Hindlimb muscle (tissue), 1 donor: ENCODE results near the gene CCDC141. TPM values are rescaled to one million over a fixed set of nuclear protein-coding genes. Genes with fewer than 3 reads are reported as not detected.

ENCODE experiments used
- DNase-seq: peaks from one replicate; pipeline ENCODE4 v3.0.0-alpha.2; 2013
- polyA plus RNA-seq: library from polyadenylated mRNA; unstranded; fragments of 120-200 nt; gene quantifications from one replicate; pipeline ENCODE4 v1.2.1, GENCODE V29; 2013; ENCODE audit not compliant: insufficient read length

The CCDC141 gene
- polyA plus RNA-seq, 1 donor: 81.5 TPM

- DNase-seq: no peak
These were observed 222.0 kb downstream of the CCDC141 start for GRCh38 chr2:178827739-178828485.

- DNase-seq: no peak
These were observed 222.8 kb downstream of the CCDC141 start for GRCh38 chr2:178827111-178827510.

DNA sequence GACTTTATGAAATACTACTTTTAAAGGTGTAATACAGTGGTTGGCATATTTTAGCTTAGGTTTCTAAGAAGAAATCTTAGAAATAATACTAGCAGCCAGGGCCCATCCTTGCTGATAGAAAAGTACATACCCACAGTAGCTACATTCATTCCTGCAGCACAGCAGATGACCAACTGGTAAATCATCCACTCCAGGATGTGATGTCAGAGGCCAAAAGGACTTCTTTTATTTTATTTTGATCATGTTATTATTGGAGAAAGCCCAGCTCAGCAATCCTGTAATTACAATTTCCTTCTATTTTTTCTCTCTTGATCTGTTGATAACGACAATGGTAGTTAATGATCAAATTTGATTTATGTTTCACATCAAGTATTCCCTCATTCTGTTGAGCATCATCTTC, 224.8 kb downstream of the CCDC141 start:
- no peak for DNase-seq

DNA sequence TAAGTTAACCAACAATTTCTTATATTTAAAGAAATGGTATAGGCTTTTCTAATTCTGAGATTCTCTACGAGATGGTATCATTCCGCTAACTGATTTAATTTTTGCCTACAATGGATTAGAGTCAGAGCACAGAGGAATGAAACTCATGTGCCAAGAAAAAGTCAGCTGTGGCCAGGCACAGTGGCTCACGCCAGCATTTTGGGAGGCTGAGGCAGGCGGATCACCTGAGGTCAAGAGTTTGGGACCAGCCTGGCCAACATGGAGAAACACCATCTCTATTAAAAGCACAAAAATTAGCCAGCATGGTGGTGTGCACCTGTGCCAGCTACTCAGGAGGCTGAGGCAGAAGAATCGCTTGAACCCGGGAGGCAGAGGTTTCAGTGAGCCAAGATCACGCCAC, 225.8 kb downstream of the CCDC141 start:
- no peak for DNase-seq

GRCh38 chr2:178819992-178820391, 229.9 kb downstream of the CCDC141 start:
- no peak for DNase-seq

DNA sequence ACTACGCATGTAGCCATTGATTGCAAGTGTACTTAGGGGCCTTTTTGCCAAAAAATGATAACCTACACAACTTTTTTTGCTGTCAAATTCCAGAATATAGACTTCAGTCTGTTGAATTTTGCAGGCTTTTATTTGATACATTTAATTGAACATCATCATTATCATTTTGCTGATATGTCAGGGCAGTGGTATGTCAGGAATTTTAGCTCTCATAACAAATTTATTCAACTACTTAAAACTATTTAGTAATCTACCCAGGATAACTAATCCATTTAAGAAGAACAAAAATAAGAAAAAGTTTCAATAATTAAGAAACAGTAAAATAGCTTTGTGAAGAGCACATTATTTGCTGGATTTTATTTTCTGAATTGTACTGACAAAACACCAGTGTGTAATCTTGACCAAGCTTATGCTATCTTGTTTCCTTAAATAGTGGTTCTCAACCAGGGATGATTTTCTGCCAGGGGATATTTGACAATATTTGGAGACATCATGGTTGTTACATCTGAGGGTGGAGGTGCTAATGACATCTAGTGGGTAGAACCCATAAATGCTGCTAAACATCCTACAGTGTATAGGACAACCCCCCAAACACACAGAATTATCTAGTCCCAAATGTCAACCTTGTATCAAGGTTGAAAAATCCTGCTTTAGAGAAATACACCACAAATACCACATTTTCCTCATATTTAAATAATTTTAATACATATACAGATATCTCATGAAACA, 230.6 kb downstream of the CCDC141 start:
- DNase-seq: no peak

GRCh38 chr2:178811901-178812300, 238.0 kb downstream of the CCDC141 start:
- no peak for DNase-seq

GRCh38 chr2:178811045-178811444, 238.9 kb downstream of the CCDC141 start:
- no peak for DNase-seq

GRCh38 chr2:178810422-178810821, 239.5 kb downstream of the CCDC141 start:
- DNase-seq: no peak

DNA sequence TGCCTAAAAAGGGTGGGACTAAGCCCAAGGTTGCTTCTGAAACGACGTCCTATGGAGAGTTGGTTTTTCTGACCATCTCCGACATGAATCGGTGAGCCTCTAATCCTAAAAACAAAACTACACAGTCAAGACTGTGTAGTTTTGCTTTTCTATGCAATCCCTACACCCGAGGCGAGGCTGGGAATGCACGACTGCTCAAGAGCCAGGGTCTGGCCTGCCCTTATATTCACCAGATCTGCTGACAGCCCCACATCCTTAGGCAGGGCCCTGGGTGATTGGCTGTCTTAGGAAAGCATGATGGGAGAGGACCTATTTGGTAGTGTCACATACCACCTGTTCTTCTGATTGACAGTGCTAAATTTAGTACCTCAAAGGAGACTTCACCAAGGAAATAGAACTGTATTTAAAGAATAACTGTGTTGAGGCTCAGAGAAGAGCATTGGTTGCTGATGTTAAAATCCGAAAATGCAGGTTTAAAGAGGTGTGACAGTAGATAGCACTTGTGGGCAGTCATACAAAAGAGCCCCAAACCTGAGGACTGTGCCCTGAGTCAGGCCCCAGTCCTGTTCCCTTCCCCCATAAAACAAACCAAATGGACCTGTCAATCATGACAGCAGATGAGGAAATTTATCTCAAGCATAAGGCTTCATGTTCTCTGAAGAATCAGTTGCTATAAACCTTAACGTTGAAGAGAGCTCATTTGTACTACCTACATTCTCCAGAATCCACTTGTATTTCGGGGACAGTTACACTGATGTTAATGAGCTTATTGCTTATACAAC, 242.5 kb downstream of the CCDC141 start, which contains the start of gene TTN:
Gene TTN (minus strand): TSS at position 197 of the 782 bp plus-strand sequence. CDS start 2,781 bp downstream, outside the sequence.
- DNase-seq: no peak

- no peak for DNase-seq
These were observed 243.4 kb downstream of the CCDC141 start for GRCh38 chr2:178806543-178806942.

- DNase-seq: no peak
These were observed 244.5 kb downstream of the CCDC141 start for GRCh38 chr2:178805457-178805856.

DNA sequence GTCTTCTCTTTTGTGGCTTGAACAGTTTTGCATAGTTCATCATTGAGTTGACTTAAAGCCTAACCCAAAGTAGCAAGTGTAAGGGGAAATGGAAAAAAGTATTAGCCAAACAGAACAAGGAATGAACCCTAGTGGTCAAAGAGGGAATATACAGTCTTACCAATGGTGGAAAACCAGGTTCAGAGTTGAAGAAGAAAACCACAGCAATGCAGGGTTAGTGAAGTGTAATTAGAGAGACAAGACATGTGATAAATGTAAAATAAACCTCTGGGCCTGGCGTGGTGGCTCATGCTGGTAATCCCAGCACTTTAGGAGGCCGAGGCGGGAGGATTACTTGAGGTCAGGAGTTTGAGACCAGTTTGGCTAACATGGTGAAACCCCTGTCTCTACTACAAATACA, 245.1 kb downstream of the CCDC141 start:
- DNase-seq: no peak

DNA sequence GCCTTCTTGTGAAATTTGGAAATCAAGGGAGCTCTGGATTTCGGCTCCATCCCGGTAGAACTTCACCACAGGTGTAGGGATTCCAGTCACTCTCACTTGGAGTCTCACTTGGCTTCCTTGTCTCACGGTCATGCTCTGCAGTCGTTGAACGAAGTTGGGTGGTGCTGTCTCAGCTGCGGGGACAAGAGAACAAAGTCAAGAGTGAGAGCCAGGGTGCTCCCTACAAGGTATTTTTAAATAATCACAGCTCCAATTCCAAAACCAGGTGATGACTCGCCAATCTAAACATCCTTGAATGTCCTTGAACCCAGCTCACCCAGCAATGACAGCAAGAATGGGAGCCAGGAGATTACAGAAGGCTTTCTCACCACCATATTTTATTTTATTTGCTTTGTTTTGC, 249.4 kb downstream of the CCDC141 start:
- DNase-seq: no peak

DNA sequence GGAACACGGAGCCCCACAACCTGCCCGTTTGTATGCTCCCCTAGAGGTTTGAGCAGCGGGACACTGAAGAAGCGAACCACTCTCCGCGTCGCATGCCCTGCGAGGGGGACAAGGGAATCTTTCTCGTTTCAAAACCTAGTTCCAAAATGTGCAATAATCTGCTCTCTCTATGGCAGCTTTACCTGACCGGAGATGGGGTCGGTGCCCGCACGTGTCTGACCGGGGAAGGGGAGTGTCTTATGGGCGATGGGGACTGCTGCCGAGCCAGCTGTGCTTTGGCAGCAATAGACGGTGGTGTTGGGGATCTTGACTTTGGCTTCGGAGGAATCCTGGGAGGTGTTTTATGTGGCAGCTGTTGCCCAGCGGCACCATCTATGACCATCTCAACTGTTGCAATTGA, 250.6 kb downstream of the CCDC141 start:
- DNase-seq: no peak

- DNase-seq: peak; percentile 36
These were observed 253.8 kb downstream of the CCDC141 start for GRCh38 chr2:178796079-178796677.

GRCh38 chr2:178787934-178788333, 262.0 kb downstream of the CCDC141 start:
- no peak for DNase-seq

DNA sequence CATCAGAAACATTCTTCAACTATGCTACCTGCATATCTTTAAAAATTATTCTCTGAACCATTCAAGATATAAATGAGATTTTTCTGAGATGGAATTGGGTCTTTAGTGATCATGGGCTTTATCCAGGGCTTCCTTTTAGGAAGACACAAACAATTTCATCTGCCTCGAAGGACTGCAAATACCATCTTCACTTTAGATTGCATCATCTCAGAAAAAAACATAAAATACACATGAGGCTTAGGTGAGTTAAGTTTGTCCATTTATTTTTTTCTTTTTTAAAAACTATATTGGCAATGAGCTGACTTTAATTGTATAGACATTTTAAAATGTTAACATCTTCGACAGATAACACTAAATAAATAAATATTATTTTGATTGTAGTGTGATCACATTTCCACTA, 262.8 kb downstream of the CCDC141 start:
- no peak for DNase-seq

DNA sequence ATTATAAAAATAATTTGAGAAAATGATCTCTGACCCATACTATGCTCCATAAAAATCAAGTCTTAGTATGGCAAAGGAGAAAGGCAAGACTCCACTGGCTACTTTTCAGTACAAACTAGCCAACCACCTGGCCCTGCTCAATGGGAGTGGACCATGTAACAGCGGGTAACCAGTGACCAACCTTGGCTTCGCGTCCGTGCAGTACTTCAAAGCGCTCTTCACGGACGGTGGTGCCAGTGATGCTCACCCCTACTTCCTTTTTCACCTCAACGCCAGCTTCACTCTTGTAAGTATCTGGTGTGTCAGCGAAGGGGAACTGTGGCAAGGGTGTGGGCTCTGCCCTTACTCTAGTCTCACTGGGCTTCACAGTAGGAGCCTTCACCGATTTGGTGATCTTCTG, 266.0 kb downstream of the CCDC141 start:
- no peak for DNase-seq

DNA sequence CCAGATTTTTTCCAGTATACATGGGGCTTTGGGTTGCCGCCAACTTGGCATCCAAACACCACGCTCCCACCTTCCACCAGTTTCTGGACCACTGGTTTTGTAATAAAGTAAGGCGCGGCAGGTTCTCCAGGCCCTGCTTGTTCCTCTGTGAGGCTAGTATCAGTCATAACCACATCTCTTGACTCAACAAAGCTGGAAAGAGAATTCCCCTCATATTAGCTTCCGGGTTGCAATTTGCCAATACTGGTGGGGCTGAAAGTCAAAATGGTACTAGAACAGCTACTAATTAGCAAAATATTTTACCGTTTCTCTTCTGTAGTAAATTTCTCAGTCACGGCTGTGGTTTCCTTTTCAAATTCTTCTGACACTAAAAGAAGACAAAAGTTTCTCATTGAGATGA, 267.7 kb downstream of the CCDC141 start:
- no peak for DNase-seq
